ENCODE data around the gene OR9Q1. TPM values are rescaled to one million over a fixed set of nuclear protein-coding genes. Genes with fewer than 3 reads are reported as not detected.

OR9Q1 gene
- total and polyA plus RNA-seq, 2 of the 8 experiments (the other 6 are each of a cell fraction or from before 2014, with no cell fraction given): not detected

GRCh38 chr11:58034471-58034870 lies 10.8 kb downstream of the OR9Q1 start (continued):
- TF ChIP-seq CHD7 (IDR thresholded peaks at IDR 0.05; ENCODE audit: insufficient replicate concordance, low read length) (no peak), RXRA (IDR thresholded peaks at IDR 0.05; ENCODE audit: insufficient read depth, low read depth, low read length) (no peak), CBX8 (IDR thresholded peaks at IDR 0.05; ENCODE audit: borderline replicate concordance, low read depth, low read length) (no peak), SRF (IDR thresholded peaks at IDR 0.05; ENCODE audit: low read depth, low read length) (no peak), EP300 (IDR thresholded peaks at IDR 0.05; ENCODE audit: borderline replicate concordance in 1 of 2, low read depth in 2 of 2, low read length in 2 of 2) (no peak), BCL11A (IDR thresholded peaks at IDR 0.05; ENCODE audit: low read depth in 2 of 2, low read length in 2 of 2) (no peak)
